Measurements from ENCODE around the gene LGALS12. TPM values are rescaled to one million over a fixed set of nuclear protein-coding genes. Genes with fewer than 3 reads are reported as not detected.

Gene LGALS12
- total RNA-seq, 1 donor from 2014 or later, result 0.25 TPM

DNA sequence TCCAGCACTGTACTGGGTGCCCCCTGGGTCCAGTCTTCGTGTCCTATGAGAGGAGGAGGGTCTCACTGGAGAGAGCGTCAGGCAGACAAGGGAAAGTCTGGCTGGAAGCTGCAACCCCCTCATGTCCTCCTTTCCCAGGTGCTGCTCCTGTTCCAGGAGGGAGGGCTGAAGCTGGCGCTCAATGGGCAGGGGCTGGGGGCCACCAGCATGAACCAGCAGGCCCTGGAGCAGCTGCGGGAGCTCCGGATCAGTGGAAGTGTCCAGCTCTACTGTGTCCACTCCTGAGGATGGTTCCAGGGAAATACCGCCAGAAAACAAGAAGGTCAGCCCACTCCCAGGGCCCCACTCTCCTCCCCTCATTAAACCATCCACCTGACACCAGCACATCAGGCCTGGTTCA is 10.2 kb downstream of the LGALS12 start:
- Histone ChIP-seq H3K27me3 (ENCODE audit: low read depth) (no peaks in the 10 kb centered on the region), H3K27ac (replicated peaks) (no peak overlapping the region), H3K4me3 (no peak overlapping the region), H3K9me3 (replicated peaks) (no peaks in the 10 kb centered on the region), H3K4me1 (peaks cover 4% of the 10 kb centered on the region), H3K36me3 (no peaks in the 10 kb centered on the region)
- TF ChIP-seq, protein P1, sequence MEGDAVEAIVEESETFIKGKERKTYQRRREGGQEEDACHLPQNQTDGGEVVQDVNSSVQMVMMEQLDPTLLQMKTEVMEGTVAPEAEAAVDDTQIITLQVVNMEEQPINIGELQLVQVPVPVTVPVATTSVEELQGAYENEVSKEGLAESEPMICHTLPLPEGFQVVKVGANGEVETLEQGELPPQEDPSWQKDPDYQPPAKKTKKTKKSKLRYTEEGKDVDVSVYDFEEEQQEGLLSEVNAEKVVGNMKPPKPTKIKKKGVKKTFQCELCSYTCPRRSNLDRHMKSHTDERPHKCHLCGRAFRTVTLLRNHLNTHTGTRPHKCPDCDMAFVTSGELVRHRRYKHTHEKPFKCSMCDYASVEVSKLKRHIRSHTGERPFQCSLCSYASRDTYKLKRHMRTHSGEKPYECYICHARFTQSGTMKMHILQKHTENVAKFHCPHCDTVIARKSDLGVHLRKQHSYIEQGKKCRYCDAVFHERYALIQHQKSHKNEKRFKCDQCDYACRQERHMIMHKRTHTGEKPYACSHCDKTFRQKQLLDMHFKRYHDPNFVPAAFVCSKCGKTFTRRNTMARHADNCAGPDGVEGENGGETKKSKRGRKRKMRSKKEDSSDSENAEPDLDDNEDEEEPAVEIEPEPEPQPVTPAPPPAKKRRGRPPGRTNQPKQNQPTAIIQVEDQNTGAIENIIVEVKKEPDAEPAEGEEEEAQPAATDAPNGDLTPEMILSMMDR (IDR thresholded peaks at IDR 0.05; ENCODE audit: borderline replicate concordance), result no peak
- intact Hi-C loops (cut with micrococcal nuclease), result no loop called here
- no peak for DNase-seq

DNA sequence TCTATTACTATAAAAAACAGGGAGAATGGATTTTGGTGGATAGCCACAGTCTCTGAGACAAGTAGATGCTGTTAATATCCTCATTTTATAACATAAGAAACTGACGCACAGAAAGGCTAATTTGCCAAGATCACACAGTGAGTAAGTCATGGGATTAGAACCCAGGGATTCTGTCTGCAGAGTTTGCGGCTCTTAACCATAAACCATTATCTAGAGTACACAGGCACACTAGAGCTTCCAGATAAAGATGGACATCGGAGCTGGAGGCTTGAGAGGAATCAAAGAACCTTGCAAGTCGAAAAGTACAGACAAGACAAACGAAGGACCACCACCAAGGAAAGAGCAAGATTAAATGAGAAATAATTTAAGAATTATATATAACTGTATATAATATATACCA is 11.3 kb downstream of the LGALS12 start:
- TF ChIP-seq, protein P1 (IDR thresholded peaks at IDR 0.05; ENCODE audit: borderline replicate concordance), result no peak
- Histone ChIP-seq H3K9me3 (replicated peaks) (no peaks in the 10 kb centered on the region), H3K4me3 (no peak overlapping the region), H3K27ac (replicated peaks) (no peak overlapping the region), H3K36me3 (no peaks in the 10 kb centered on the region), H3K4me1 (no peaks in the 10 kb centered on the region), H3K27me3 (ENCODE audit: low read depth) (no peaks in the 10 kb centered on the region)
- no peak for DNase-seq
- intact Hi-C loops (cut with micrococcal nuclease), result no loop called here

DNA sequence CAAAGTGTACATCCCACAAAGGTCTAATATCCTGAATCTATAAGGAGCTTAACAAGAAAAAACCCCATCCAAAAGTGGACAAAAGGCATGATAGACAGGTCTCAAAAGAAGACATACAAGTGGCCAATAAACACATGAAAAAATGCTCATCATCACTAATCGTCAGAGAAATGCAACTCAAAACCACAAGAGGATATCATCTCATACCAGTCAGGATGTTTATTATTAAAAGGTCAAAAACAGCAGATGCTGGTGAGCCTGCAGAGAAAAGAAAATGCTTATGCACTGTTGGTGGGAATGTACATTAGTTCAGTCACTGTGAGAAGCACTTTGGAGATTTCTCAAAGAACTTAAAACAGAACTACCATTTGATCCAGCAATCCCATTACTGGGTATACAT is 12.7 kb downstream of the LGALS12 start:
- H3K9me3 ChIP-seq (replicated peaks), result peaks cover 11% of the 10 kb centered on the region
- no peaks in the 10 kb centered on the region for H3K27me3 ChIP-seq (ENCODE audit: low read depth)
- TF ChIP-seq, protein P1 (IDR thresholded peaks at IDR 0.05; ENCODE audit: borderline replicate concordance), result no peak
- no peak for DNase-seq
- H3K4me1 ChIP-seq, result no peaks in the 10 kb centered on the region
- intact Hi-C loops (cut with micrococcal nuclease), result no loop called here
- no peak overlapping the region for H3K4me3 ChIP-seq
- H3K36me3 ChIP-seq, result no peaks in the 10 kb centered on the region
- no peak overlapping the region for H3K27ac ChIP-seq (replicated peaks)

DNA sequence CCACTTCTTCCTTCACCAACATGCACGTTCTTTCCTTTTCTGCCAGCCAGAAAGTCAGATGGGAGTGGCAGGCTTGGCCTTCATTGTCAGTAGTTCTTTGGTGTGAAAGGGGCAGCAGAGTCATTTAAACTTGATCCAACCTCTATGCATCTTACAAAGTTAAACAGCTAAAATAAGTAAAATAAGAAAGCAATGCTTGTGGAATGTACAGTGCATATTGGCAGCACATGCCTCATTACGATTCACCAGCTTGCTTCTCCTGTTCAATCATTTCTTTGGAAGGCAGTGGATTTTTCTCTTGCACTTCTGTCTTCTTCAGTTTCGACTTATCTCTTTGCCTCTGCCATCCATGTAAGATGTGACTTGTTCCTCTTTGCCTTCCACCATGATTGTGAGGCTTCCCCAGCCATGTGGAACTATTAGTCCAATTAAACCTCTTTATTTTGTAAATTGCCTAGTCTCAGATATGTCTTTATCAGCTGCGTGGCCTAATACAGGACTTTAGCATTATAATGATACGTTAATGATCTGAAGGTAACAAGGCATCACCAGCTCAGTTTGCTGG is 14.8 kb downstream of the LGALS12 start:
- no peak overlapping the region for H3K27ac ChIP-seq (replicated peaks)
- no peaks in the 10 kb centered on the region for H3K4me1 ChIP-seq
- intact Hi-C loops (cut with micrococcal nuclease), result no loop called here
- H3K4me3 ChIP-seq, result no peak overlapping the region
- DNase-seq, result no peak
- peaks cover 5% of the 10 kb centered on the region for H3K27me3 ChIP-seq (ENCODE audit: low read depth)
- H3K9me3 ChIP-seq (replicated peaks), result peaks cover 22% of the 10 kb centered on the region
- TF ChIP-seq, protein P1 (IDR thresholded peaks at IDR 0.05; ENCODE audit: borderline replicate concordance), result no peak
- no peaks in the 10 kb centered on the region for H3K36me3 ChIP-seq

DNA sequence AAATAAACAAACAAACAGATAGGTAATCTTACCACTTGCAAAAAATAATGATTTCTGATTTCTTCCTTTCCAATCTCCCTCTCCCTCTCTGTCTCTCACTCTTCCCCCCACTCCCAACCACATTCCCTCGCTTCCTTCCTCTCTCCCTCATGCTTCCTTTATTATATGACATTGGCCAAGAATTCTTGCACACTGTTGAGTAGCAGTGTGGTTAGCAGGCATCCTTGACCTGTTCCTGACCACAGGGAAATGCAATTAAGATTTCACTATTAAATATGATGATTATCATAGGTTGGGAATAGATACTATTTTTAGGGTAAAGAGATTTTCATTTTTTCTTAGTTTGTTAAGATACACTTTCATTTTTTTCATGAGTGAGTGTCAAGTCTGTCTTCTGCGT is 16.0 kb downstream of the LGALS12 start:
- no peaks in the 10 kb centered on the region for H3K4me1 ChIP-seq
- H3K4me3 ChIP-seq, result no peak overlapping the region
- H3K27me3 ChIP-seq (ENCODE audit: low read depth), result peaks cover 5% of the 10 kb centered on the region
- DNase-seq, result no peak
- TF ChIP-seq, protein P1 (IDR thresholded peaks at IDR 0.05; ENCODE audit: borderline replicate concordance), result no peak
- no peaks in the 10 kb centered on the region for H3K36me3 ChIP-seq
- H3K27ac ChIP-seq (replicated peaks), result no peak overlapping the region
- intact Hi-C loops (cut with micrococcal nuclease), result no loop called here
- peaks cover 22% of the 10 kb centered on the region for H3K9me3 ChIP-seq (replicated peaks)

Measured in left ventricle myocardium inferior (tissue), 1 donor.